ENCODE data around the gene FCN3. TPM values are rescaled to one million over a fixed set of nuclear protein-coding genes. Genes with fewer than 3 reads are reported as not detected.

The FCN3 gene
- total and polyA plus RNA-seq, 9 of the 15 experiments (the other 6 are each of a cell fraction or from before 2014, with no cell fraction given), result 0.49 TPM; not detected in 8

- TF ChIP-seq SPI1 (IDR thresholded peaks at IDR 0.05; ENCODE audit: borderline replicate concordance, low read depth, low read length) (peak; percentile 80), SNAPC5 (CRISPR knock-in tag; IDR thresholded peaks at IDR 0.05) (no peak), SMARCA4 (IDR thresholded peaks at IDR 0.05) (no peak), SRF (CRISPR knock-in tag; IDR thresholded peaks at IDR 0.05) (no peak; a peak in 1 of 4 replicates), RNF2 (IDR thresholded peaks at IDR 0.05) (peak; percentile 85; the same call in 1 of the 2 replicates), KAT8 (IDR thresholded peaks at IDR 0.05; ENCODE audit: low read depth) (no peak; the same call in 1 of the 2 replicates), KDM4B (IDR thresholded peaks at IDR 0.05; ENCODE audit: borderline replicate concordance in 2 of 2, low read depth in 1 of 2) (peak in 1 of 2 experiments; percentile 96; a peak in 2 of 4 replicates), SMAD1 (IDR thresholded peaks at IDR 0.05; ENCODE audit: low read depth, low read length, partially characterized antibody) (peak; percentile 38), CTCFL (IDR thresholded peaks at IDR 0.05; ENCODE audit: borderline replicate concordance, insufficient read depth, low read depth, low read length, poor library complexity, severe bottlenecking) (peak; percentile 19), NCOA6 (IDR thresholded peaks at IDR 0.05) (no peak), ZNF3 (CRISPR knock-in tag; IDR thresholded peaks at IDR 0.05) (no peak), ZNF217 (CRISPR knock-in tag; IDR thresholded peaks at IDR 0.05) (no peak; the same call in 1 of the 2 replicates), GTF2B (IDR thresholded peaks at IDR 0.05; ENCODE audit: extremely low read depth, insufficient read length) (no peak), ATF2 (CRISPR knock-in tag; IDR thresholded peaks at IDR 0.05) (peak; percentile 92; the same call in 1 of the 2 replicates), ZNF696 (CRISPR knock-in tag; conservative IDR thresholded peaks at IDR 0.05) (no peak), CCAR2 (IDR thresholded peaks at IDR 0.05; ENCODE audit: low read depth, low read length) (no peak), MNT (conservative IDR thresholded peaks at IDR 0.05) (peak; percentile 95 to 98), SIX5 (IDR thresholded peaks at IDR 0.05; ENCODE audit: borderline replicate concordance in 1 of 2, insufficient read depth in 1 of 2, low read depth in 1 of 2, low read length in 2 of 2) (peak; percentile 58 to 60; a peak in 3 of 4 replicates), ZNF146 (CRISPR knock-in tag; IDR thresholded peaks at IDR 0.05; ENCODE audit: unreplicated experiment) (no peak), SOX6 (IDR thresholded peaks at IDR 0.05) (peak; percentile 73), ZNF12 (CRISPR knock-in tag; IDR thresholded peaks at IDR 0.05) (no peak), MTA3 (IDR thresholded peaks at IDR 0.05; ENCODE audit: borderline replicate concordance) (peak; percentile 97), ZNF695 (CRISPR knock-in tag; IDR thresholded peaks at IDR 0.05) (no peak)
These were observed 52.6 kb downstream of the FCN3 start, which contains the start of gene TMEM222 (continued) for GRCh38 chr1:27321813-27322568.
